ENCODE measurements around the gene TACC2.

The TACC2 gene

DNA sequence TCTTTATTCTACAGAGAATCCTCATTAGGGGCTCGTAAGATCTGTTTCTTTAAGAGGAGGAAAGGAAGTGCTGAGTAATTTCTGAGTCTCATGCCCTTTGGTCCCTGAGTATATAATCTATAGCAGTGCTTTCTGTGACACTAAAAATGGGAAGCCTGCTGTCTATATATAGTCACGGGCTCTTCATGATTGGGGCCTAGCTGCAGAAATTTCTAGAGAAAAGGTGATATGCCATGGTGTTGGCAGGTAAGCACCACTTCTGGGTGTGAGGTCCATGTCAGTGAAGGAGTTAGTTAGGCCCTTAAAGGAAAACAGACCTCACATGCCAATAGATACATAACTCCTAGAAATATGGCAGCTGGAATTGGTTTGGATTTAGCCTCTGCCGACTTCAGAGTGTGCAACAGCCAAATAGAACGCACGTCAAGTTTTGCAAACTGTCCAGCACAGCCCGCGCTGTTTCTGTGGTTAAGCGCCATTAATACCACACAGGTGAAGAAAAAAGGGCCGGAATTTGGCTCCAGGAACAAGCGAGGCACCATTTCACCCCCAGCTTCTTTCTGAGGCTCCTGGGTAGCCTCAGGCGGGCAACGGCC lies 123.2 kb downstream of the TACC2 start:
- no peak for DNase-seq
- H2AFZ ChIP-seq (ENCODE audit: low read depth, low read length) = no peak overlapping the region
- no peak overlapping the region for H3K9ac ChIP-seq (ENCODE audit: low read depth, low read length)
- no peaks in the 10 kb centered on the region for H3K79me2 ChIP-seq (ENCODE audit: insufficient read depth, low read length)
- no peak overlapping the region for H3K27ac ChIP-seq (ENCODE audit: low read length)
- TF ChIP-seq, protein P1, sequence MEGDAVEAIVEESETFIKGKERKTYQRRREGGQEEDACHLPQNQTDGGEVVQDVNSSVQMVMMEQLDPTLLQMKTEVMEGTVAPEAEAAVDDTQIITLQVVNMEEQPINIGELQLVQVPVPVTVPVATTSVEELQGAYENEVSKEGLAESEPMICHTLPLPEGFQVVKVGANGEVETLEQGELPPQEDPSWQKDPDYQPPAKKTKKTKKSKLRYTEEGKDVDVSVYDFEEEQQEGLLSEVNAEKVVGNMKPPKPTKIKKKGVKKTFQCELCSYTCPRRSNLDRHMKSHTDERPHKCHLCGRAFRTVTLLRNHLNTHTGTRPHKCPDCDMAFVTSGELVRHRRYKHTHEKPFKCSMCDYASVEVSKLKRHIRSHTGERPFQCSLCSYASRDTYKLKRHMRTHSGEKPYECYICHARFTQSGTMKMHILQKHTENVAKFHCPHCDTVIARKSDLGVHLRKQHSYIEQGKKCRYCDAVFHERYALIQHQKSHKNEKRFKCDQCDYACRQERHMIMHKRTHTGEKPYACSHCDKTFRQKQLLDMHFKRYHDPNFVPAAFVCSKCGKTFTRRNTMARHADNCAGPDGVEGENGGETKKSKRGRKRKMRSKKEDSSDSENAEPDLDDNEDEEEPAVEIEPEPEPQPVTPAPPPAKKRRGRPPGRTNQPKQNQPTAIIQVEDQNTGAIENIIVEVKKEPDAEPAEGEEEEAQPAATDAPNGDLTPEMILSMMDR (IDR thresholded peaks at IDR 0.05; ENCODE audit: borderline replicate concordance, extremely low read depth, low read length, poor library complexity, severe bottlenecking) = no peak
- TF ChIP-seq EZH2 (IDR thresholded peaks at IDR 0.05; ENCODE audit: borderline replicate concordance, low read depth, low read length, severe bottlenecking) = no peak
- no peaks in the 10 kb centered on the region for H3K36me3 ChIP-seq (ENCODE audit: insufficient read depth, low read length)
- no peaks in the 10 kb centered on the region for H4K20me1 ChIP-seq (ENCODE audit: insufficient read depth, low read length)
- H3K4me3 ChIP-seq (ENCODE audit: low read depth in 1 of 2, low read length in 2 of 2) = no peak overlapping the region
- no peaks in the 10 kb centered on the region for H3K27me3 ChIP-seq (ENCODE audit: insufficient read depth, low read length, poor library complexity)
- H3K4me2 ChIP-seq (ENCODE audit: insufficient read depth, low read length) = no peak overlapping the region
- no peaks in the 10 kb centered on the region for H3K4me1 ChIP-seq (ENCODE audit: insufficient read depth, low read length)
- no peak for ATAC-seq (ENCODE audit: insufficient read depth, low read depth)
- no peaks in the 10 kb centered on the region for H3K9me3 ChIP-seq (ENCODE audit: insufficient read depth, low read length, severe bottlenecking)

DNA sequence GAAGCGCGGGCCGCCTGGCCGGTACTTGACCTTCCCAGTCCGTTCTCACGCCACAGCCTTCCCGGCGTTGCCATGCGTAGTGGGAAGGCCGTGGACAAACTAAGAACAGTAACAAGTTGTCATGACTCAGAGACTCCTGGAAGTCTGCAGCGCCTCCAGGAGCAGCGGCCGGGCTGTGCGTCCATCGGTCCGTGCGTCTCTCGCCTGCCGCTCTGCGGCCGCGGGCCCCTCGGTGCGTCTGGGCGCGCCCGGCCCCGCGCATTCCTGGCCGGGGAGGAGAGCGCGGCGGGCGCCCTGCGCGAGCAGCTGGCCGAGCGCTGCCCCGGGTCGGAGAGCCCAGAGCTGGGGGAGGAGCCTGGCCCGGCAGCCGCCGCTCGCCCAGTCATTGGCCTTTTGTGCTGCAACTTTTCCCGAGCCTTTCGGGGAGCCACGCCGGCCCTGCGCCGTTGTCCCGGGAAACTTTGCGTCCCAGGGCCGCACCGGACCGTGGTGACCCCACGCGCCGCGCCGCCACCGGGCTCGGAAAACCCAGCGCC lies 123.7 kb downstream of the TACC2 start:
- no peak for ATAC-seq (ENCODE audit: insufficient read depth, low read depth)

DNA sequence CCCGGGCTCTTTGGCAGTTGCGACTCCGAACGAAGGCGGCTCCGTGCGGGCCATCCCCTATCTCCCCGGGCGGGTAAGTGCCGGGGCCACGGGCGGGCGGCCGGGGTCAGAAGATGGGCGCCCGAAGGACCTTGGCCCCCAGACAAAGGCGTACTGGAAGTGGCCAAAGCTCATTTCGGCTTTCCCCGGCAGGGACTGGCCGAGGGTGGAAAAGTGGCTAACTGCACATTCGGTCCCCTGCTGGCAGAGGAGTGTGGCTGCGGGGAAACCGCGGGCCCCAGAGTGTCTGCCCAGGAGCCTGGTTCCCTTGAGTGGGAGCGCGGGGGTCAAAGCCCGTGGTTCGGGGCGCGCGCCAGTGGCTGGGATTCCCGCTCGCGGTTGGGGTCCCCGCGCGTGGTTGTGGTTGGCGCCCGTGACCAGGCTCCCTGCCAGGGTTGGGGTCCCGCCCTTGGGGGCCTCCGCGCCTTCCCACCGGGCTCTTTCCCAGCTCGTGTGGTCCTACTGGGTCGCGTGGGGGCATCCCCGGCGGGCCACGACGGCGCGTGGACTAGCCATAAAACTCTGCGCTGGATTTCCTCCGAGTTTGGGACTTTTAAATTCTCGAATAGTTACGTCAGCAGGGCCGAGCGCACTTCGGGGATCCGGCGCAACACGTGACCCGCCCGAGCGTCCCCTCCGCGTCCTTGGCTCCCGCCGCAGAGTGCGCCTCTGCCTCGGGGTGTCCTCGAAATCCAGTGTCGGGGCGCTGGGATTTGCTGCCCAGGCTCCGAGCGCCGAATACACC lies 124.4 kb downstream of the TACC2 start:
- H3K4me3 ChIP-seq (ENCODE audit: low read depth in 1 of 2, low read length in 2 of 2) = no peak overlapping the region
- H3K9me3 ChIP-seq (ENCODE audit: insufficient read depth, low read length, severe bottlenecking) = no peaks in the 10 kb centered on the region
- TF ChIP-seq EZH2 (IDR thresholded peaks at IDR 0.05; ENCODE audit: borderline replicate concordance, low read depth, low read length, severe bottlenecking) = no peak
- TF ChIP-seq, protein P1 (IDR thresholded peaks at IDR 0.05; ENCODE audit: borderline replicate concordance, extremely low read depth, low read length, poor library complexity, severe bottlenecking) = no peak
- no peak overlapping the region for H3K4me2 ChIP-seq (ENCODE audit: insufficient read depth, low read length)
- DNase-seq (no peak), ATAC-seq (ENCODE audit: insufficient read depth, low read depth) (no peak)
- no peak overlapping the region for H3K9ac ChIP-seq (ENCODE audit: low read depth, low read length)
- no peaks in the 10 kb centered on the region for H3K4me1 ChIP-seq (ENCODE audit: insufficient read depth, low read length)
- H3K27me3 ChIP-seq (ENCODE audit: insufficient read depth, low read length, poor library complexity) = no peaks in the 10 kb centered on the region
- H4K20me1 ChIP-seq (ENCODE audit: insufficient read depth, low read length) = no peaks in the 10 kb centered on the region
- H3K36me3 ChIP-seq (ENCODE audit: insufficient read depth, low read length) = no peaks in the 10 kb centered on the region
- no peak overlapping the region for H2AFZ ChIP-seq (ENCODE audit: low read depth, low read length)
- no peak overlapping the region for H3K27ac ChIP-seq (ENCODE audit: low read length)
- H3K79me2 ChIP-seq (ENCODE audit: insufficient read depth, low read length) = no peaks in the 10 kb centered on the region

More for the DNA sequence above, 123.7 kb downstream of the TACC2 start:
- TF ChIP-seq, protein P1 (IDR thresholded peaks at IDR 0.05; ENCODE audit: borderline replicate concordance, extremely low read depth, low read length, poor library complexity, severe bottlenecking) = no peak
- no peak for TF ChIP-seq EZH2 (IDR thresholded peaks at IDR 0.05; ENCODE audit: borderline replicate concordance, low read depth, low read length, severe bottlenecking)
- H3K4me3 ChIP-seq (ENCODE audit: low read depth in 1 of 2, low read length in 2 of 2) = no peak overlapping the region
- no peaks in the 10 kb centered on the region for H3K9me3 ChIP-seq (ENCODE audit: insufficient read depth, low read length, severe bottlenecking)
- no peak overlapping the region for H3K27ac ChIP-seq (ENCODE audit: low read length)
- H4K20me1 ChIP-seq (ENCODE audit: insufficient read depth, low read length) = no peaks in the 10 kb centered on the region
- no peak overlapping the region for H3K4me2 ChIP-seq (ENCODE audit: insufficient read depth, low read length)
- H2AFZ ChIP-seq (ENCODE audit: low read depth, low read length) = no peak overlapping the region
- H3K36me3 ChIP-seq (ENCODE audit: insufficient read depth, low read length) = no peaks in the 10 kb centered on the region
- no peaks in the 10 kb centered on the region for H3K79me2 ChIP-seq (ENCODE audit: insufficient read depth, low read length)
- H3K27me3 ChIP-seq (ENCODE audit: insufficient read depth, low read length, poor library complexity) = no peaks in the 10 kb centered on the region
- DNase-seq = no peak
- no peaks in the 10 kb centered on the region for H3K4me1 ChIP-seq (ENCODE audit: insufficient read depth, low read length)
- no peak overlapping the region for H3K9ac ChIP-seq (ENCODE audit: low read depth, low read length)

Measured in DND-41 (cell line).